B cell (primary cell): ENCODE data around the gene PRDM11. TPM values are rescaled to one million over a fixed set of nuclear protein-coding genes. Genes with fewer than 3 reads are reported as not detected.

Source experiments
- ATAC-seq: fragments of 200-7000 bp; cut with Tn5 transposase; one replicate; pipeline ENCODE4 v1.10.0; 2021; ENCODE audit warnings: low read depth, mild to moderate bottlenecking, moderate number of reproducible peaks, moderate library complexity
- CTCF ChIA-PET: fragments of 350-600 bp; sonication (Branson Sonifier 250); formaldehyde crosslinking; loops from one replicate; lab custom pipeline; 2021; ENCODE audit warnings: antibody characterized with exemption, inconsistent platforms; lab: Charles Lee
- POLR2A ChIA-PET: fragments of 350-600 bp; sonication (Branson Sonifier 250); formaldehyde crosslinking; loops from one replicate; lab custom pipeline; 2021; ENCODE audit warnings: antibody characterized with exemption; lab: Charles Lee
- DNase-seq: peaks from one replicate; pipeline ENCODE4 v3.0.0; 2013
- H2AFZ ChIP-seq: 2 replicates; pipeline ENCODE4 v1.6.1; 2012; ENCODE audit warnings: mild to moderate bottlenecking, low read depth, low read length; ENCODE audit not compliant: insufficient read depth, poor library complexity, severe bottlenecking
- H3K27ac ChIP-seq, 2 donors: 1 replicate in 1 of 2; 2 replicates in 1 of 2; pipeline ENCODE4 v1.5.1; 2012 to 2013; ENCODE audit warnings: low read length in 2 of 2, mild to moderate bottlenecking in 2 of 2, moderate library complexity in 1 of 2
- H3K27me3 ChIP-seq, 4 experiments: fragments of 200-600 bp in 1 of 4; sonication (generic) in 1 of 4; replicated peaks in 1 of 4; 1 replicate in 2 of 4; 2 replicates in 2 of 4; pipeline versions ENCODE4 v1.6.1 to v1.7.0; 2013 to 2016; ENCODE audit warnings: low read length in 3 of 4, mild to moderate bottlenecking in 2 of 4, mixed read lengths in 1 of 4, moderate library complexity in 1 of 4; ENCODE audit not compliant: insufficient read depth in 4 of 4, control insufficient read depth in 3 of 4; ENCODE audit errors: control extremely low read depth in 1 of 4
- H3K36me3 ChIP-seq, 2 experiments: replicated peaks in 1 of 2; 1 replicate in 1 of 2; 2 replicates in 1 of 2; pipeline versions ENCODE4 v1.6.1 to v1.7.1; 2013; ENCODE audit warnings: low read length in 1 of 2; ENCODE audit not compliant: insufficient read depth in 2 of 2, control insufficient read depth in 1 of 2; ENCODE audit errors: control extremely low read depth in 1 of 2, extremely low read depth in 1 of 2
- H3K4me1 ChIP-seq, 2 donors: fragments of 200-600 bp in 1 of 2; sonication (generic) in 1 of 2; 1 replicate in 1 of 2; 2 replicates in 1 of 2; pipeline versions ENCODE4 v1.5.1 to v1.6.1; 2013 to 2017; ENCODE audit warnings: low read length in 2 of 2; ENCODE audit not compliant: control insufficient read depth in 2 of 2, insufficient read depth in 2 of 2
- H3K4me2 ChIP-seq: replicated peaks from 2 replicates; pipeline ENCODE3; 2012; ENCODE audit warnings: mild to moderate bottlenecking, low read depth, low read length; ENCODE audit not compliant: poor library complexity, severe bottlenecking
- H3K4me3 ChIP-seq, 5 experiments: fragments of 200-600 bp in 1 of 5; sonication (generic) in 1 of 5; 1 replicate in 3 of 5; 2 replicates in 2 of 5; pipeline versions ENCODE4 v1.5.1 to v1.7.0; 2011 to 2016; ENCODE audit warnings: low read length in 4 of 5, mild to moderate bottlenecking in 4 of 5, low read depth in 2 of 5, control low read depth in 1 of 5, moderate library complexity in 1 of 5; ENCODE audit not compliant: insufficient read depth in 1 of 5; ENCODE audit errors: control extremely low read depth in 1 of 5, extremely low read depth in 1 of 5
- H3K79me2 ChIP-seq: fragments of 200-600 bp; sonication (generic); one replicate; pipeline ENCODE4 v1.6.0; 2016; ENCODE audit warnings: low read length; ENCODE audit not compliant: control insufficient read depth, insufficient read depth
- H3K9ac ChIP-seq: fragments of 200-600 bp; sonication (generic); 2 replicates; pipeline ENCODE4 v1.6.1; 2017; ENCODE audit warnings: mild to moderate bottlenecking, low read length, moderate library complexity
- H3K9me3 ChIP-seq, 3 donors: one replicate each; pipeline versions ENCODE4 v1.6.1 to v1.7.1; 2013; ENCODE audit warnings: low read length in 2 of 3; ENCODE audit not compliant: control insufficient read depth in 2 of 3, insufficient read depth in 1 of 3; ENCODE audit errors: control extremely low read depth in 1 of 3
- H4K20me1 ChIP-seq: 2 replicates; pipeline ENCODE4 v1.6.0; 2012; ENCODE audit warnings: mild to moderate bottlenecking, low read length; ENCODE audit not compliant: insufficient read depth, control insufficient read depth, poor library complexity, severe bottlenecking
- H3K27ac Mint-ChIP-seq: one replicate; pipeline ENCODE4 v1.8.0; 2021; ENCODE audit warnings: mixed read lengths
- H3K27me3 Mint-ChIP-seq: one replicate; pipeline ENCODE4 v1.8.0; 2021; ENCODE audit warnings: mixed read lengths
- H3K4me1 Mint-ChIP-seq: one replicate; pipeline ENCODE4 v1.8.0; 2021; ENCODE audit warnings: mixed read lengths
- H3K4me3 Mint-ChIP-seq: one replicate; pipeline ENCODE4 v1.8.0; 2021; ENCODE audit warnings: mixed read lengths
- H3K9me3 Mint-ChIP-seq: one replicate; pipeline ENCODE4 v1.8.0; 2022; ENCODE audit warnings: mixed read lengths; ENCODE audit not compliant: insufficient read depth
- EZH2 ChIP-seq: IDR thresholded peaks from 2 replicates; pipeline ENCODE4 v1.6.1; 2012; ENCODE audit warnings: borderline replicate concordance, low read depth, mild to moderate bottlenecking, moderate library complexity, low read length; ENCODE audit not compliant: insufficient read depth, poor library complexity, severe bottlenecking
- WGBS: methylation state at CpG from one replicate; pipeline ENCODE4 v1.1.5; 2013; ENCODE audit warnings: missing lambda C conversion rate; ENCODE audit not compliant: insufficient coverage; 5-methylcytosine and 5-hydroxymethylcytosine counted together
- intact Hi-C: fragments of 100-400 bp; cut with micrococcal nuclease; formaldehyde crosslinking; loops from one replicate; pipeline ENCODE4 v1.10.0; 2022
- polyA plus RNA-seq: library from polyadenylated mRNA; depleted of rRNA; stranded (reverse); fragments of >200 nt; gene quantifications from 2 replicates; pipeline ENCODE4 v1.2.3, GENCODE V29; 2012
- total RNA-seq, 2 donors: library from RNA; stranded (reverse); fragments of 120-200 nt in 1 of 2; gene quantifications; 1 replicate in 1 of 2; 2 replicates in 1 of 2; pipeline versions ENCODE4 v1.2.3 to v1.2.4, GENCODE V29; 2013 to 2022
- TF ChIP-seq, protein P1 (sequence below): fragments of 200-600 bp; IDR thresholded peaks from one replicate; pipeline ENCODE4 v1.8.0; 2022; ENCODE audit warnings: antibody characterized with exemption, mild to moderate bottlenecking

Gene PRDM11
- total and polyA plus RNA-seq, 2 donors (not counting 1 experiment from before 2014, with no cell fraction given), result 9.5 to 26.2 TPM

DNA sequence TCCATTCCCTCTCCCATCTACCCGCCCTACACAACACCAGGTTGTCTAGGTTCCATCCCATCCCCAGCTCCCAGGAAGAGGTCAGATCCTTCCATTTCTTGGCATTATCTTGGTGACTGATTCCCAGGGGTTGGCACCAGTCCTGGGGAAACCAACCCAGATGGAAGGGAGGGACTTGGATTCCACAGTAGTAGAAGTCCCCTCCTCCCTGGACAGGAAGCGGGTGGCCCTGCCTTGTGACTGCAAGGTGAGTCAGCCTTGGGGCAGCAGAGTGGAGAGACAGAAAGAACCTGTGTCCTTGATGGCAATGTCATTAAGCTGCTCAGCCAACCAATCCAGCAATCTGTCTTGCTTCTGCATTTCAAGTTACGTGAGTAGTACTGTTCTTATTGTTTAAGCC lies 113.2 kb downstream of the PRDM11 start:
- peaks cover 0 to 8% (median 0%) of the 10 kb centered on the region in 4 experiments for H3K27me3 ChIP-seq
- H3K9me3 Mint-ChIP-seq, result no peaks in the 10 kb centered on the region
- no peaks in the 10 kb centered on the region for H3K4me1 Mint-ChIP-seq
- H3K27ac Mint-ChIP-seq, result no peak overlapping the region
- no peak for ATAC-seq
- no peaks in the 10 kb centered on the region for H3K4me1 ChIP-seq
- no peaks in the 10 kb centered on the region for H4K20me1 ChIP-seq
- peaks cover 49% of the 10 kb centered on the region for H3K27me3 Mint-ChIP-seq
- no peaks in the 10 kb centered on the region for H3K9me3 ChIP-seq
- CTCF ChIA-PET, result interaction anchor here (1.3 to 1.5 kb wide), 2 partner anchors 26 to 157 kb away, joined by 3 read pairs; no protein-coding TSS in a partner anchor
- no peaks in the 10 kb centered on the region for H3K79me2 ChIP-seq
- no peak overlapping the region for H3K4me3 Mint-ChIP-seq
- H3K27ac ChIP-seq, result no peak overlapping the region
- 100% methylated on average over 1 of the region's 3 CpGs for WGBS
- POLR2A ChIA-PET, result no interaction called here
- H3K9ac ChIP-seq, result no peak overlapping the region
- H2AFZ ChIP-seq, result no peak overlapping the region
- no peak overlapping the region for H3K4me3 ChIP-seq
- no peaks in the 10 kb centered on the region for H3K36me3 ChIP-seq
- TF ChIP-seq EZH2, result no peak
- TF ChIP-seq, protein P1, sequence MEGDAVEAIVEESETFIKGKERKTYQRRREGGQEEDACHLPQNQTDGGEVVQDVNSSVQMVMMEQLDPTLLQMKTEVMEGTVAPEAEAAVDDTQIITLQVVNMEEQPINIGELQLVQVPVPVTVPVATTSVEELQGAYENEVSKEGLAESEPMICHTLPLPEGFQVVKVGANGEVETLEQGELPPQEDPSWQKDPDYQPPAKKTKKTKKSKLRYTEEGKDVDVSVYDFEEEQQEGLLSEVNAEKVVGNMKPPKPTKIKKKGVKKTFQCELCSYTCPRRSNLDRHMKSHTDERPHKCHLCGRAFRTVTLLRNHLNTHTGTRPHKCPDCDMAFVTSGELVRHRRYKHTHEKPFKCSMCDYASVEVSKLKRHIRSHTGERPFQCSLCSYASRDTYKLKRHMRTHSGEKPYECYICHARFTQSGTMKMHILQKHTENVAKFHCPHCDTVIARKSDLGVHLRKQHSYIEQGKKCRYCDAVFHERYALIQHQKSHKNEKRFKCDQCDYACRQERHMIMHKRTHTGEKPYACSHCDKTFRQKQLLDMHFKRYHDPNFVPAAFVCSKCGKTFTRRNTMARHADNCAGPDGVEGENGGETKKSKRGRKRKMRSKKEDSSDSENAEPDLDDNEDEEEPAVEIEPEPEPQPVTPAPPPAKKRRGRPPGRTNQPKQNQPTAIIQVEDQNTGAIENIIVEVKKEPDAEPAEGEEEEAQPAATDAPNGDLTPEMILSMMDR, result no peak
- no peak overlapping the region for H3K4me2 ChIP-seq
- no peak for DNase-seq
- intact Hi-C loops, result no loop called here

DNA sequence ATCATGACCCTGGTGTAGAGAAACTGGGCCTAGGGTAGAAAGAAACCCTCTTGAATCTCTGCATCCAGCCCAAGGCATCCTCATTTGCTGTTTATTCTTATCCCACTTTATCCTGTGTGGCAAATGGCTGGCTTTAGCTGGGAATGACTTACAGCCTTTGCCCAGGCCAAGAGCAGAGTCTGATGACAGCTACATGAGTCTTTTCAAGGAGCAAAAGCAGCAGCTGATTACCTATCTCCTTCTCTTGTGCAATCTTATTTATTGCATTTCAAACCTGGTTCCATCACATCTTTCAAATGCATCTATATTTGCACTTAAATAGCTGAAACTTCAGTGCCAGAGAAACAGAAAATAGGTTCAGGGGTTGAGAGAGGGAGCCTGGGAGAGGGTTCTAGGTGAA lies 113.6 kb downstream of the PRDM11 start:
- intact Hi-C loops, result no loop called here
- Mint-ChIP-seq H3K4me1 (no peaks in the 10 kb centered on the region), H3K9me3 (no peaks in the 10 kb centered on the region), H3K4me3 (no peak overlapping the region), H3K27ac (no peak overlapping the region), H3K27me3 (peaks cover 49% of the 10 kb centered on the region)
- ChIA-PET POLR2A (no interaction called here), CTCF (interaction anchor here (1.3 to 1.5 kb wide), 2 partner anchors 27 to 157 kb away, joined by 3 read pairs; no protein-coding TSS in a partner anchor)
- no peak overlapping the region for H3K4me3 ChIP-seq
- no peaks in the 10 kb centered on the region for H3K79me2 ChIP-seq
- H3K9ac ChIP-seq, result no peak overlapping the region
- no peak for TF ChIP-seq EZH2
- TF ChIP-seq, protein P1, result no peak
- H3K9me3 ChIP-seq, result no peaks in the 10 kb centered on the region
- H2AFZ ChIP-seq, result no peak overlapping the region
- H3K36me3 ChIP-seq, result no peaks in the 10 kb centered on the region
- H3K4me1 ChIP-seq, result no peaks in the 10 kb centered on the region
- ATAC-seq, result no peak
- peaks cover 0 to 8% (median 0%) of the 10 kb centered on the region in 4 experiments for H3K27me3 ChIP-seq
- no peak overlapping the region for H3K27ac ChIP-seq
- DNase-seq, result no peak
- H4K20me1 ChIP-seq, result no peaks in the 10 kb centered on the region
- no peak overlapping the region for H3K4me2 ChIP-seq
